Embryonic facial prominence (tissue), 1 donor: ENCODE results near the gene C1orf115.
"Not testable (repeated sequence)": the region's sequence is repeated elsewhere in the genome, so short reads cannot be mapped to it uniquely, and the experiment has no call there.

Experiments used
- DNase-seq: peaks from one replicate; pipeline ENCODE4 v3.0.0-alpha.2; 2016; ENCODE audit errors: extremely low spot score

The C1orf115 gene

DNA sequence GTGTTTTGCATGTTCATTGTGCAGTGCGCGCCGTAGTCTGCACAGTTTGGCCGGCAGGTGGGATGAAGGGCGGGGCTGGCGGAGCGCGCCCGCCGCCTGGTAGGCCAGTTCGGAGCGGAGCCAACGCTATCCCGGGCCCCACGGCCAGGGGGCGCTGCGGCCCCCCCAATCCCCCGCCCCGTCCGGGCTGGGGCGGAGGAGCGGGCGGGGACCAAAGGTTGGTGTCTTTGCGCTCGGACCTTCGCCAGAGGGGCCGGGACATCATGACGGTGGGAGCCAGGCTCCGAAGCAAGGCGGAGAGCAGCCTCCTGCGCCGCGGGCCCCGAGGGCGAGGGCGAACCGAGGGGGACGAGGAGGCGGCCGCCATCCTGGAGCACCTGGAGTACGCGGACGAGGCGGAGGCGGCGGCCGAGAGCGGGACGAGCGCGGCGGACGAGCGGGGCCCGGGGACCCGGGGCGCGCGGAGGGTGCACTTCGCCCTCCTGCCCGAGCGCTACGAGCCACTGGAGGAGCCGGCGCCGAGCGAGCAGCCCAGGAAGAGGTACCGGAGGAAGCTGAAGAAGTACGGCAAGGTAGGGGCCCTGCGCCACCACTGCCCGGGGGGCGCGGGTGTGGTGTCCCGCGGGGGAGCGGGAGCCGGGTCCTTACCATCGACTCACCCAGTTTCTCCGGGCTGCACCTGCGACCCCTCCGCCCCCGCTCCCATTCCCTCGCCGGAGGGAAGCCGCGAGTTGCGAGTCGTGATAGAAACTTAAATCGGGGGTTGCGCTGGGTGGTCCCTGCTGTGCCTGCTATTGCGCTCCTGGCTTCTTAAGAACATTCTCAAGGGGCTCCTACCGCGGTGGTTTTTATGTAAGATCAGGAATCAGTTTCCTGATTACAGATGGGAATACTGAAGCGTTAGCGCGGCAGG lies at the start of gene C1orf115:
Gene C1orf115, plus strand, starts transcription at position 224 of the 913 bp plus-strand sequence. Its CDS starts 40 bp downstream, at position 264.
- no peak for DNase-seq

GRCh38 chr1:220642285-220642684 lies 47.9 kb upstream of the C1orf115 start:
- no peak for DNase-seq

DNA sequence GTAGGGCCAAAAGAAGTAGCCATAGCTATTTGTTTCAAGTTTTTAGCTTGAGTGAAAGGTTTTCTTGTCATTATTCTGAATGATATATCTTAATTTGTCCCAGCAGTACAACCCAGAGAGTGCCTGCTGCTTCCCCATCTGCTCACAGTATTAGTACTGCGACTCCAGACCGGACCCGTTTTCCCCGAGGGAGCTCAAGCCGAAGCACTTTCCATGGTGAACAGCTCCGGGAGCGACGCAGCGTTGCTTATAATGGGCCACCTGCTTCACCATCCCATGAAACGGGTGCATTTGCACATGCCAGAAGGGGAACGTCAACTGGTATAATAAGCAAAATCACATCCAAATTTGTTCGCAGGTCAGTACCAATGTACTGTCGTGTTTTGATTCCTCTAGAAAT lies 37.2 kb upstream of the C1orf115 start:
- DNase-seq, result no peak

DNA sequence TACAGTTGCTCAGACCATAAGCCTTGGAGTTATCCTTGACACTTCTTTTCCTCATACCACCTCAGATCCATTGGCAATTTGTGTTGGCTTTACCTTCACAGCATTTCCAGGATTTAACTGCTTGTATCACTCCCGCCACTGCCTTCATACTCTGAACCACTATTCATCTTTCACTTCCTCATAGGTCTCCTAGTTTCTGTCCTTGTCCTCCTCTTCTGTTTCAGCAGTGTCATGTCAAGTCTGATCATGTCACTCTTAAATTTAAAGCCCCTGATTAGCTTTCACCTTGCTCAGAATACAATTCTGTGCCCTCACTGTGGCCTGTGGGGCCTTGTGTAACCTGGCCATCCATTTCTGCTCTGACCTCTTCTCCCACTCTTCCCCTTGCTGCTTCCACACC lies 34.7 kb upstream of the C1orf115 start:
- DNase-seq, result no peak

GRCh38 chr1:220655961-220656740 lies 34.0 kb upstream of the C1orf115 start:
- DNase-seq, result no peak

GRCh38 chr1:220666349-220666748 lies 23.8 kb upstream of the C1orf115 start:
- no peak for DNase-seq

DNA sequence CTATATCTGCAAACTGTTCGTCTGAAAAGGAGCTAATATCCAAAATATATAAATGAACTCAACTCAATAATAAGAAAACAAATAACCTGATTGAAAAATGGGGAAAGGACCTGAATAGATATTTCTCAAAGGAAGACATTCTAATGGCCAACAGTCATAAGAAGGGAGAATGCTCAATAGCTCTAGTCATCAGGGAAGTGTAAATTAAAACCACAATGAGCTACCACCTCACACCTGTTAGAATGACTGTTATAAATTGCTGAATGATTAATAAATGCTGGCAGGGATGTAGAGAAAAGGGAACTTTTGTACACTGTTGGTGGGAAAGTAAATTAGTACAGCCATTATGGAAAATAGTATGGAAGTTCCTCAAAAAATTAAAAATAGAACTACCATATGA lies 21.2 kb upstream of the C1orf115 start:
- no peak for DNase-seq

DNA sequence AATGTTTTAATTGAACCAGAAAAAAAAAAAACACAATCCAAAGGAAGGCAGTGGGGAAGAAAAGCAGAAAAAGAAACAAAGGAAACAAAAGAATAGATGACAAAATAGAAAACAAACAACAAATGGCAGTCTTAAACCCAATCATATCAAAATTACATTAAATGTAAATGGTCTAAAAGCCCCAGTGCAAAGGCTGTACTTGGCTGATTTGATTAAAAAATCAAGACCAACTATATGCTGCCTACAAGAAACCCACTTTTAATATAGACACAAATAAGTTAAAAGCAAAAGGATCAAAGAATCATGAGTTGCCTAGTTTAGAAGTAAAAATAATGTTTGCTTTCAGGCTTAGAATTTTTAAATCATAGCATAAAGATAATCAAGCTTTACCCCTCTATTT lies 19.8 kb upstream of the C1orf115 start:
- no peak for DNase-seq

GRCh38 chr1:220673921-220674320 lies 16.2 kb upstream of the C1orf115 start:
- no peak for DNase-seq

- DNase-seq, result no peak
Measured at GRCh38 chr1:220677251-220677650, 12.9 kb upstream of the C1orf115 start.

- no peak for DNase-seq
Measured at GRCh38 chr1:220680085-220680687, 10.0 kb upstream of the C1orf115 start.

- no peak for DNase-seq
Measured at GRCh38 chr1:220681220-220681880, 8.8 kb upstream of the C1orf115 start.

GRCh38 chr1:220682901-220683576 lies 7.1 kb upstream of the C1orf115 start:
- DNase-seq, result no peak

- DNase-seq, result not testable (repeated sequence)
Measured at GRCh38 chr1:220683716-220684115, 6.4 kb upstream of the C1orf115 start.

- no peak for DNase-seq
Measured at GRCh38 chr1:220684890-220685289, 5.3 kb upstream of the C1orf115 start.

- DNase-seq, result no peak
Measured at GRCh38 chr1:220685879-220686278, 4.3 kb upstream of the C1orf115 start.

DNA sequence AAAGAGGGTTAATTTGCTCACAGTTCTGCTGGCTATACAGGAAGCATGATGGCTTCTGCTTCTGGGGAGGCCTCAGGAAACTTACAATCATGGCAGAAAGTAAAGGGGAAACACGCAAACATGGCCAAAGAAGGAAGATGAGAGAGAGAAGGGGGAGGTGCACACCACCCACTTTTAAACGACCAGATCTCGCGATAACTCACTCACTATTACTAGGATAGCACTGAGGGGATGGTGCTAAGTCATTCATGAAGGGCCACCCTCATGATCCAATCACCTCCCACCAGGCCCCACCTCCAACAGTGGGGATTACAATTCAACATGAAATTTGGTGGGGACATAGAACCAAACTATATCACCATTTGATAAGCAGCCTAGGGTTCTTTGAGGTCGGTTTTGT lies 2.4 kb upstream of the C1orf115 start:
- no peak for DNase-seq

GRCh38 chr1:220689666-220690065 lies 497 bp upstream of the C1orf115 start:
- no peak for DNase-seq

DNA sequence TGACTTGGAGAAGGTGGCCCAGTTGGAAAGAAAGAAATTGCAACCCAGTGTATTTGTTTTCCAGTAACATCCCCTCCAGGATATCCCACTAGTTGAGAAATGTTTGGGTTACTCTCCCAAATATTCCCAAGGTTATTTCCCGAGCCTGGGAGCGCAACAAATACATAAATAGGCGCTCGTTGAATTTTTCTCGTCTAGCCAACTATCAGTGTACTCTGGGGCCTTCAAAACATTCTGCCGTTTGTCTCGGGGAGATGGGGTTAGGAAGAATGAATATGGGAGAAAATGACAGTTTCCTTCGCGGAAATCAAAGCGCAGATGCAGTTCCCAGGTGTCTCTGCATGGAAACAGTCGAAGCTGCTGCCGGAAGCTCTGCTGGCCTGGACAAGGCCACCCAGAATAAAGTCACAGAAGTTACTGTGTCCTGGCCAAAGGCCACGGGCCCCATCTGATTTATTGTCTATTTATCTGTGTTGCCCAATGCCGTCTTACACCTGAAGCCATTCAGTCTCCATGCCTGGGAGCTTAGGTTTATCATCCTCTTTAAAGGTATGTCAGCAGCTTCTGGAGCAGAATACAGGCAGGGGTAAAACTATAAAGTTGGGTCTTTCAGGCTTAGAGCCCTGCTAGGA lies 1.0 kb downstream of the C1orf115 start:
- DNase-seq, result no peak

- DNase-seq, result no peak
Measured at GRCh38 chr1:220692436-220693228, 2.5 kb downstream of the C1orf115 start.
